ENCODE results near the gene IGF1R.

The IGF1R gene

GRCh38 chr15:98609144-98609852 is 39.0 kb upstream of the IGF1R start:
- H2AFZ ChIP-seq (ENCODE audit: low read depth, low read length, severe bottlenecking), result no peak overlapping the region

GRCh38 chr15:98610991-98611390 is 37.3 kb upstream of the IGF1R start:
- Histone ChIP-seq H3K9me3 (ENCODE audit: insufficient read depth, low read length) (no peaks in the 10 kb centered on the region), H2AFZ (ENCODE audit: low read depth, low read length, severe bottlenecking) (no peak overlapping the region)

More at GRCh38 chr15:98609144-98609852, 39.0 kb upstream of the IGF1R start:
- no peaks in the 10 kb centered on the region for H3K9me2 ChIP-seq (replicated peaks; ENCODE audit: insufficient read depth, low read length)
- no peaks in the 10 kb centered on the region for H3K36me3 ChIP-seq (ENCODE audit: low read length)
- no peaks in the 10 kb centered on the region for H3K27me3 ChIP-seq (ENCODE audit: low read length)
- no peak overlapping the region for H3K4me2 ChIP-seq (ENCODE audit: low read depth, low read length, poor library complexity, severe bottlenecking)
- H3F3A ChIP-seq (ENCODE audit: insufficient read depth), result no peaks in the 10 kb centered on the region
- no peak overlapping the region for H3K4me3 ChIP-seq (ENCODE audit: insufficient read depth, low read length, poor library complexity, severe bottlenecking)
- no peaks in the 10 kb centered on the region for H3K79me2 ChIP-seq (ENCODE audit: insufficient read depth, low read length)
- no peaks in the 10 kb centered on the region for H4K20me1 ChIP-seq (ENCODE audit: low read depth, low read length)
- H3K9ac ChIP-seq (ENCODE audit: low read length), result no peak overlapping the region
- no peak overlapping the region for H3K27ac ChIP-seq (ENCODE audit: low read depth, low read length)
- H3K9me3 ChIP-seq (ENCODE audit: insufficient read depth, low read length), result no peaks in the 10 kb centered on the region
- TF ChIP-seq EZH2phosphoT487 (conservative IDR thresholded peaks at IDR 0.05; ENCODE audit: low read length), result no peak
- TF ChIP-seq CTCF (IDR thresholded peaks at IDR 0.05; ENCODE audit: insufficient read depth, low read length, poor library complexity, severe bottlenecking), result no peak

GRCh38 chr15:98611808-98612207 is 36.5 kb upstream of the IGF1R start:
- H3K4me2 ChIP-seq (ENCODE audit: low read depth, low read length, poor library complexity, severe bottlenecking), result no peak overlapping the region
- no peaks in the 10 kb centered on the region for H3F3A ChIP-seq (ENCODE audit: insufficient read depth)
- no peak for TF ChIP-seq CTCF (IDR thresholded peaks at IDR 0.05; ENCODE audit: insufficient read depth, low read length, poor library complexity, severe bottlenecking)
- no peak for TF ChIP-seq EZH2phosphoT487 (conservative IDR thresholded peaks at IDR 0.05; ENCODE audit: low read length)
- H3K27ac ChIP-seq (ENCODE audit: low read depth, low read length), result no peak overlapping the region
- no peaks in the 10 kb centered on the region for H3K9me3 ChIP-seq (ENCODE audit: insufficient read depth, low read length)
- H3K9ac ChIP-seq (ENCODE audit: low read length), result no peak overlapping the region
- H2AFZ ChIP-seq (ENCODE audit: low read depth, low read length, severe bottlenecking), result no peak overlapping the region
- H4K20me1 ChIP-seq (ENCODE audit: low read depth, low read length), result no peaks in the 10 kb centered on the region
- no peaks in the 10 kb centered on the region for H3K79me2 ChIP-seq (ENCODE audit: insufficient read depth, low read length)
- H3K27me3 ChIP-seq (ENCODE audit: low read length), result no peaks in the 10 kb centered on the region
- no peaks in the 10 kb centered on the region for H3K9me2 ChIP-seq (replicated peaks; ENCODE audit: insufficient read depth, low read length)
- H3K36me3 ChIP-seq (ENCODE audit: low read length), result no peaks in the 10 kb centered on the region
- H3K4me3 ChIP-seq (ENCODE audit: insufficient read depth, low read length, poor library complexity, severe bottlenecking), result no peak overlapping the region

More at GRCh38 chr15:98610991-98611390, 37.3 kb upstream of the IGF1R start:
- Histone ChIP-seq H3K9ac (ENCODE audit: low read length) (no peak overlapping the region), H4K20me1 (ENCODE audit: low read depth, low read length) (no peaks in the 10 kb centered on the region), H3K9me2 (replicated peaks; ENCODE audit: insufficient read depth, low read length) (no peaks in the 10 kb centered on the region), H3K79me2 (ENCODE audit: insufficient read depth, low read length) (no peaks in the 10 kb centered on the region), H3K4me2 (ENCODE audit: low read depth, low read length, poor library complexity, severe bottlenecking) (no peak overlapping the region), H3K27me3 (ENCODE audit: low read length) (no peaks in the 10 kb centered on the region), H3K4me3 (ENCODE audit: insufficient read depth, low read length, poor library complexity, severe bottlenecking) (no peak overlapping the region), H3K27ac (ENCODE audit: low read depth, low read length) (no peak overlapping the region), H3K36me3 (ENCODE audit: low read length) (no peaks in the 10 kb centered on the region), H3F3A (ENCODE audit: insufficient read depth) (no peaks in the 10 kb centered on the region)
- TF ChIP-seq EZH2phosphoT487 (conservative IDR thresholded peaks at IDR 0.05; ENCODE audit: low read length), result no peak
- no peak for TF ChIP-seq CTCF (IDR thresholded peaks at IDR 0.05; ENCODE audit: insufficient read depth, low read length, poor library complexity, severe bottlenecking)
